Lower leg skin (tissue), 3 donors: ENCODE measurements around the gene HLA-DOB.

Experiments
- CTCF ChIP-seq, 3 donors: fragments of 450-650 bp; IDR thresholded peaks; one replicate each; pipeline ENCODE4 v1.5.1; 2016; ENCODE audit warnings: antibody characterized with exemption in 3 of 3, mild to moderate bottlenecking in 3 of 3, moderate library complexity in 2 of 3
- POLR2A ChIP-seq, 2 donors: fragments of 450-650 bp; IDR thresholded peaks; one replicate each; pipeline ENCODE4 v1.6.1; 2016 to 2017; ENCODE audit warnings: antibody characterized with exemption in 2 of 2, mild to moderate bottlenecking in 1 of 2, moderate library complexity in 1 of 2

GRCh38 chr6:32832535-32832934, 15.7 kb upstream of the HLA-DOB start:
- TF ChIP-seq CTCF (IDR thresholded peaks at IDR 0.05) (no peak), POLR2A (IDR thresholded peaks at IDR 0.05) (no peak)
